Stimulated activated CD8-positive, alpha-beta memory T cell treated with anti-CD3 and anti-CD28 coated beads, Interleukin-12 subunit alpha, Interleukin-12 subunit beta, amount 100 ng/mL, for 24 hours (primary cell): ENCODE measurements around the gene SEC22A.

Source experiments
- DNase-seq: peaks from one replicate; pipeline ENCODE4 v3.0.0-alpha.2; 2020; ENCODE audit errors: extremely low read depth

The SEC22A gene

GRCh38 chr3:123263941-123264340, 62.2 kb downstream of the SEC22A start:
- DNase-seq = no peak

- no peak for DNase-seq
Observed at GRCh38 chr3:123267821-123268220, 66.1 kb downstream of the SEC22A start.

GRCh38 chr3:123270818-123271217, 69.1 kb downstream of the SEC22A start:
- no peak for DNase-seq

- no peak for DNase-seq
Observed at GRCh38 chr3:123271466-123272159, 69.9 kb downstream of the SEC22A start.

GRCh38 chr3:123272547-123272946, 70.8 kb downstream of the SEC22A start:
- DNase-seq = no peak

- DNase-seq = no peak
Observed at GRCh38 chr3:123275691-123276090, 73.9 kb downstream of the SEC22A start.

GRCh38 chr3:123276346-123277006, 74.7 kb downstream of the SEC22A start:
- DNase-seq = no peak

- no peak for DNase-seq
Observed at GRCh38 chr3:123277106-123277505, 75.4 kb downstream of the SEC22A start.

GRCh38 chr3:123278446-123278845, 76.7 kb downstream of the SEC22A start:
- no peak for DNase-seq

- no peak for DNase-seq
Observed at GRCh38 chr3:123279121-123279520, 77.4 kb downstream of the SEC22A start.

GRCh38 chr3:123281406-123281805, 79.7 kb downstream of the SEC22A start:
- DNase-seq = no peak

GRCh38 chr3:123281929-123282328, 80.2 kb downstream of the SEC22A start:
- DNase-seq = no peak

GRCh38 chr3:123282461-123282860, 80.7 kb downstream of the SEC22A start:
- DNase-seq = no peak

GRCh38 chr3:123283074-123283473, 81.3 kb downstream of the SEC22A start:
- no peak for DNase-seq

- DNase-seq = no peak
Observed at GRCh38 chr3:123283657-123284398, 82.1 kb downstream of the SEC22A start.

GRCh38 chr3:123284399-123285010, 82.8 kb downstream of the SEC22A start:
- no peak for DNase-seq

- DNase-seq = no peak
Observed at GRCh38 chr3:123285066-123285465, 83.3 kb downstream of the SEC22A start.

GRCh38 chr3:123285479-123285878, 83.7 kb downstream of the SEC22A start:
- no peak for DNase-seq

GRCh38 chr3:123285931-123286307, 84.2 kb downstream of the SEC22A start:
- DNase-seq = no peak

- DNase-seq = no peak
Observed at GRCh38 chr3:123286308-123287023, 84.7 kb downstream of the SEC22A start.

GRCh38 chr3:123287051-123287961, 85.6 kb downstream of the SEC22A start:
- DNase-seq = no peak
